HG02610 (cell line): ENCODE measurements around the gene SLC10A6.

Experiments used
- ATAC-seq: cut with Tn5 transposase; IDR thresholded peaks from one replicate; pipeline ENCODE4 v1.9.1; 2021; ENCODE audit warnings: mild to moderate bottlenecking, moderate library complexity; ENCODE audit not compliant: unreplicated experiment

SLC10A6 gene

DNA sequence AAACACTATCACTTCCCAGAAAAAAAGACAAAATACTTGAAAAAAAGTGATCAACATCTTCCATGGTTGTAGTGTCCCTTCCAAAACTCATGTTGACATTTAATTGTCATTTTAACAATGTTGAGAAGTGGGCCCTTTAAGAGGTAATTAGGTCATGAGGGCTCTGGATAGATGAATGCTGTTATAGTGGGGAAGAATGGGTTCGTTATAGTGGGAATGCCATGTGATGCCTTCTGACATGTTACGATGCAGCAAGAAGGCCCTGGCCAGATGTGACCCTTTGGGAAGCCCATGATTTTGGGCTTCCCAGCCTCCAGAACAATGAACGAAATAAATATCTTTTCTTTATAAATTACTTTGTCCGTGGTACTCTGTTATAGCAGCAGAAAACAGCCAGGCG, 4.0 kb upstream of the SLC10A6 start:
- ATAC-seq = no peak

DNA sequence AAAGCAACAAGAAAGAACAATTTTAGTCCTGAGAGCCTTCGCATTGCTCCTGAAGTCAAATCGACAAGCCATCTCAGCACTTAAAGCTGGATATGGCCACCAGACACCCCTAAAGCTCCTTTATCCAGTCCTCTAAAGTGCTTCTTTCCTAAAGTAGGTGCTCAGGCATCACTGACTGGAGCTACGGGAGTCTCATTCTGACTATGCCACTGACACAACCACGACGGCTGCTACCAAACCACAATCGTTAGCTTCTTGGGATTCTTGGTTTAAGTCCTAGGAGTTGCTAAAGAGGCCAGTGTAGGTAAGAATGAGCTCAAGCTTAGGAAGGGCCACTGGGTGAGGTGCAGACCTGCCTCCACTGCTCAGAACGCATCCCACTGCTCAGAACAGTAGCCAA, 1.0 kb downstream of the SLC10A6 start:
- ATAC-seq = no peak

DNA sequence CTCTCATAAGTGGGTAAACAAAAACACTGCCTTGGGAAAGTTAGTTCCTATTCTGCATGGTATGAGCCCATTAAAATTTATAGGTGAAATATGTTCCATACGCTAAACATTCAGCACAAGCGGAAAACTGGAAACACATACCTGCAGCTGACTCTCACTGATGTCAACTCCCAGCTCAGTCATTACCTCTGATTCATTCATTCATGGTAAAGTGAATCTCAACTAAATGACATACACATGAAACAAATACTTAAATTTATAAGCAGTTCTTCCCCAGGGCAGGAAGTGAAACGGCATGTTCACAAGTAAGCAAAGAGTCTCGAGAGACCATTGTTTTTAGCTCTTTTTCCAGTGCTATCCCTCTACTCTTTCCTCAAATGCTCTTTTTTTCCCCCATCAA, 1.6 kb downstream of the SLC10A6 start:
- no peak for ATAC-seq

DNA sequence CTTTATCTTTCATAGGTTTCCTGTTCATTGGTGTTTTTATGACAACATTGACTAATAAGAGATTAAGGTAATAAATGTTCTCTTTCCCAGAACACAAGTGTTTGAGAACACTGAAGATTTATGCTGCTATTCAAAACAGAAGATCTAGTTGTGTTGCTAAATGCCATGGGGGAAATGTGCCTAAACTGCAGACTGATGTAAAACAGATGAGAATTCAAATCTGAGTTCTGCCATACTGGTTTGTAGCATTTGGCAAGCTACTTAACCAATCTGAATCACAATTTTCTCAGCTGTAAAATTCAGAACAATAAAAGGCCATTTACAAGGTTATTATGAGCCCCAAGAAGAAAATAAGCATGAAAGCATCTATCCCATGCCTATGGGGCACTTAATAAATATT, 2.3 kb downstream of the SLC10A6 start:
- no peak for ATAC-seq

DNA sequence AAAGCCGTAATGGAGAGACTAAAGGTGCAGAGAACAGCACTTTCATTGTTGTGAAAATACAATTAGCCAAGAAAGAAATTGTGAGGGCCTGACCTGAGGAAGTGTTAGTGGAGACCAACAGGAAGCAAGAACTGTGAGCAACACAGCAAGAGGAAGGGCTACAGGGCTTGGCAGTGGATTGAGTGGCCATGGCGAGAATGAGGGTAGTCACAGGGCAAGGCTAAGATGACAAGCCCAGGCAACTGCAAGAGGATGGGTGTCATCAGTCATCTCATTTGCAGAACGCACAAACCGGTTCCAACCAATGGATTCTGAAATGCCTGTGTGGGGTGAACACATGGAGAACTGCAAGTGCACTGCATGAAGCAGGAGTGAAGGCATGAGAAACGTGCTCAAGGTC, 3.6 kb downstream of the SLC10A6 start:
- ATAC-seq = no peak

DNA sequence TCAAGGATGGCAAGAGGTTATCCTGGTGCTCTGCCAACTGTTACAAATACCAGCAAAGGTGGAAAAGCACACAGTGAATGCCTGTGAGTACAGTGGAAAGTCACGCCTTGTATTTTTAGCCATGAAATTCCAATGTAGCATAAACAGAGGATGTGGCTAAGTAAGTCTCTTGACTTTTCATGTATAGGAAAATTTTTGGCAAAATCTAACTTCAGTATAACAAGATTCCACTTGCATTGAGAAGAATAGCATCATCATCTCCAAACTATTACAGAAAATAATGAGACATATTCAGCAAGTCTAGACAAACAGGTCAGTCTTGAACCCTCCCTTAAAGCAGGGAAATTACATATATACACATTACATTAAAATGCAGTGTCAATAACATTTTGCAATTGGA, 7.9 kb downstream of the SLC10A6 start:
- no peak for ATAC-seq

DNA sequence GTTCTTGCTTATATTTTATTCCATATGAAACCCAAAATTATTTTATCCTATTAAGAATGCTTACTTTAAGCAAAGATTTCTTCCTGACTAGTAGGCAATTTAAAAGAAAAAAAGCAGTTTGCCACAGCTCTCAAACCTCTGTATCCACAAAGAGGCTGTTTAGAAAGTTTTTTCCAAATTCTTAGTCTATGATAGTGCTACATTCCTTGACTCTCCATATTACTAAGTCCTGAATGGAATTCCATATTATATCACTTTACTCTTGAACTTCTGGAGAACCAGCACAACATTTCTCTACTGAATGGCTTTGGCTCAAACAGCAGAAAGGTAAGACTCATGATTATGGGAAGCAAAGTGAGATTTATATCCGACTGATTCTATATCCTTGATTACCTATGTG, 8.3 kb downstream of the SLC10A6 start:
- no peak for ATAC-seq

DNA sequence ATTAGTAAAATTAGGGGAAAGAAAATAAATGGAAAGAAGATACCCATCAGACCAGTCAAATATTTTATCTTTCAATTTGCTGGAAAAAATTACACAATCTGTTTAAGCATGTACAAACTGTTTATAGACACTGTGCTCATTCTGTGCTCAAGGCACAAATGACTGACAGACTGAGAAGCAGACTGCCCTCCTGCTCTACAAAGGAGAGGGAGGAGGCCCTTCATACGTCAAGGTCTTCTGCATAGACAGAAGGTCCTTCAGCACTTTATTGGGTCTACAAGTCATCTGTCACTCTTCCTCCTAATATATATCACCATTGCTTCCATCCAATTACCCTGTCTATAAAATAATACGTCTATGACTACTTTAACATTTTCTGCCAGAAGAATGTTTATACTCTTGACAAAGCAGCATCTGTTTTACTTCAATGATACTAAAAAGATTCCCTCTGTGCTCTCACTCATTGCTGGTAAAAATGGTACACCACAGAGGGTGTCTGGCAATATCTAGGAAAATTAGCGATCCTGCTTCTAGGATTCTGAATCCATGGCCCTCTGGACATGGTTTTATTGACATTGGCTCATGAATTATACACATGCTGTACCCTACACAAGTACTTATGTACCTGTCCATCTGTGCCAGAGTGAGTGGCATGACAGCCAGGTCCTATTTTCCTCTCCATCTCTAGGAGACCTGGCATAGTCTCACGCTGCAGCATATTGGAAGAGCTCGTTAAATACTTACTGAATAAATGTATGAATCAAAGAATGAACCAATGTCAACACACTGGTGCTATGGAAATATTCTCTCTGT, 11.3 kb downstream of the SLC10A6 start:
- no peak for ATAC-seq

DNA sequence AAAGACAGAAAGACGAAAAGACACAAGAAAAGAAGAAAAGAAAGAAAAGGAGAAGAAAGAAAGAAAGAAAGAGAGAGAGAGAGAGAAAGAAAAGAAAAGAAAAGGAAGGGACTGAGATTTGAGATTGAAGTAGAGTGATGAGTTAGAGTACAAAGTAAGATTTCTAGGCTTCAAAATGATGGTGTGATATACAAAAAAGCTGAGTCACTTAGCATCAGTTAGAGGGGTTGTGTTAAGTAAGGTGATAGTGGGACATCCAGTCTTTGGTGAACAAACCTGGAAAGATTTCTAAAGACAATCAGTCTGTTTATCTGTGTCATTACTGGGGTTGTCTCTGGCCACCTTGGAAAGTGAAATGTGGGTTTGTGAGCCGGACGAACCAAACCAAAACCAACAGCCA, 13.5 kb downstream of the SLC10A6 start:
- ATAC-seq = no peak

DNA sequence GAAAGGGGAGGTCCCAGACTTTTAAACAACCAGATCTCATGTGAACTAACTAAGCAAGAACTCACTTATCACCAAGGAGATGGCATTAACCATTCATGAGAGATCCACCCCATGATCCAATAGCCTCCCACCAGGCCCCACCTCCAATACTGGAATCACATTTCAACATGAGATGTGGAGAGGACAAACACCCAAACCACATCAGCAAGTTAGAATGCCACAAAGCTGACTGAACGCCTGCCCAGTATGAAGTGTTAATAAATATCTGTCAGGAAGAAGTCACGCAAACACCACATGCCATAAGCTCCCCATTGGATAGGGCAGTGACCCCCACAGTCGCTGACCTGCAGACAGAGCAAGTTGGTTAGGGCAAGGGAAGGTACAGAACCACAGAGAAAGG, 14.3 kb downstream of the SLC10A6 start:
- ATAC-seq = no peak

DNA sequence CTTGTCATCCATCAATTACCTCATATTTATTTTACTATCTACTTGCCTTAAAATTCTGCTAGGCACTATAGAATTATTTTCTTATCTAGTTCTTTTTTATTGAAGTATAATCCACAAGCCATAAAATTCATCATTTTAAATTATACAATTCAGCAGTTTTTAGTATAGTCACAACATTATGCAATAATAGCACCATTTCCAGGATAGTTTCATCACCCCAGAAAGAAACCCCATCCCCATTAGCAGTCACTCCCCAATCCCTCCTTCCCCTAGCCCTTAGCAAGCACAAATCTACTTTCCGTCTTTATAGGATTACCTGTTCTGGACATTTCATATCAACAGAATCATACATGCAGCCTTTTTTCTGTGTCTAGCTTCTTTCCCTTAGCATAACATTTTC, 15.6 kb downstream of the SLC10A6 start:
- ATAC-seq = no peak

DNA sequence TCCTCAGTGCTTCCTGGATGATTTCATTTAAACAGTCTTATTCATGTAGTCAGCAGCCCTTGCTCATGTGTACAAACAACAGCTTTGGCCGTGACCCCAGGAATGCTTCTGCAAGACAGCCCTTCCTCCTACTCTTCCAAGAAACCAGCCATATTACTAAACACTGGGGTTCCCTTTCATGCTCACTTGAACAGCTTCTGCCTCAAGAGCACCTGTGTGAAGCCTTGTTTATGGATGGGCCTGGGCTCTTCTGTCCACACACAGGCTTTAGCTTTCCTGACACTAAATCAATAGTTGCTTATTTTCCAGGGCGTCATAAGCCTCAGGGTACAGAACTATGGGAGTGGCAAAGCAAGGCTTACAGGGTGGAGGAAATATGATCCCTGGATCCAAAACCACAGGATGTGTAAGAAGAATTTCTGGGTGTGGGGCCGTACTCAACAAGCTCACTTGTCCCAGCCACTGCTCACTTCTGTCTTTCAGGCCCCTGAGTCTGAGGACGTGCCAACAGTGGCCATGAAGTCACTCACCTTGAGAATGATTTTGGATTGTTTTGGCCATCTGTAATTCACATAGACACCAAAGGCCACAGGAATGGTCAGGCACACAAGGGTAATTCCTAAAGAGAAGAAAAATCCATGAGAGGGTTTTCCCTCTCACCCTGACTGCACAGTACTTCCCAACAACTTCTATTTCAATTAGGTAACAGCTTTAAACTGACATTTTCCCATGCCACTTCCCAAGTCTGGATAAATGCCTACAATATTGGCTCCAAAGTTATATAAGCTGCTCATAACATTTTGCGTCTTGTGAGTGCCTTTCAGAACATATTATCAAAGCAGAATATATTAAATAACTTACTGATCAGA, 17.7 kb downstream of the SLC10A6 start:
- ATAC-seq = no peak

DNA sequence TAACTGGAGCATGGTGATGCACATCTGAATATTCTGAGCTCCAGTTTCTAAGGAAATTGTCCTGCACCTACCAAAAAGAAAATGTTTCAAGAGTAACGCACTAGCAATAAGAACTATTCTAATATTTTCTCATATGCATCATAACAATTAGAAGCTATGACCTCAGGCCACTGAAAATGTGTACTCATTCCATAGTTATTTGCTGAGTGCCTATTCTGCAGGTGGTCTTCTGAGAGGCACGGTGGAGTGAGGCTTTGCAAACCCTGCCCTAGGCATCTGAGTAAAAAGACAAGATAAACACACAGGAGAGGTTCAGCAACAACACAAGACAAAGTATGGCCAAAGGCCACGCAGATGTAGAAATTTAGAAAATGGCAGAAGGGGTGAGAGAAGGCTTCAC, 23.7 kb downstream of the SLC10A6 start:
- no peak for ATAC-seq

DNA sequence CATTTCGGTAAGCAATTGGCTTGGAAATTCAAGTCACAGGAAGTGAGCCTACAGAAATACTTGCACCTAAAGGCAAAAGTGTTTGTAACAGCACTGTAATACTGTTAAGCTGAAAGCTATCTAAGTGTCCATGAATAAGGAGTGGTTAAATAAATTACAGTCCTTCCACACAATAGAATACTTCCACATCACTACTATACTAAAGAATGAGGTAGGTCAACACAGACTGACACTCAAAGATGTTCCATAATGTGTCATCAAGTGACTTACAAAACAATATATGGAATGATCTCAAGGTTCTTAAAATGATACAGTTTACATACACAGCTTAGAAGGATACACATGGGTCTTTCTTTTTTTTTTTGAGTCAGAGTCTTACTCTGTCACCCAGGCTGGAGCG, 27.0 kb downstream of the SLC10A6 start:
- no peak for ATAC-seq

DNA sequence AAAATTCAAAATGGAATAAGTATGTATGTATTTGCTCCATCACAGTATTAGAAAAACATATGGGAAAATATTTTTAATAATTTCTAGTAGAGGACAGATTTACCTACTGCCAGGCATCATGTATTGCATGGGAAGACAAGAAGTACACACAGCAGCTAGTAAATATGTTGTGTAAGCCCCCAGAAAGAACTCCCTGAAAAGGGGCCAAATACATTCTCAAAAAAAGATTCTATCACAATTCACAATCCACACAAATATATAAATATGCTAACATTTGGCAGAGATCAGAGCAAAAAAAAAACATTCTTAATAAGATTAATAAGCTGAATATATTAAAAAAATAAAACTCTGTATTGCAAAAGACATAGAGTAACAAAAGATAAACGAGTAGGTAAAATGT, 28.0 kb downstream of the SLC10A6 start:
- ATAC-seq = no peak

DNA sequence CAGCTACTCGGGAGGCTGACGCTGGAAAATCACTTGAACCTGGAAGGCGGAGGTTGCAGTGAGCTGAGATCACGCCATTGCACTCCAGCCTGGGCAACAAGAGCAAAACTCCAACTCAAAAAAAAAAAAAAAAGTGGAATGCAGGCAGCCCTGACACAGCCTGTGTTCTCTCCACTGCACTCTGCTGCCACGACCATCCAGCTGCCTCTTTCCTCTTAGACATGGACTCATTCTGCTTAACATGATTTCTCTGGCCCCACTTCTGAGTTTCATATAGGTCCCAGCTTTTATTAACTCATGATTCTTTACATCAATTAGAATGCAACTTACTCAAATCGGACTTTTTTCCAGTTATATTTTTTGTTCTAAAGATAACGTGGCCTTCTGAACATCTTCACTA, 29.6 kb downstream of the SLC10A6 start:
- no peak for ATAC-seq

DNA sequence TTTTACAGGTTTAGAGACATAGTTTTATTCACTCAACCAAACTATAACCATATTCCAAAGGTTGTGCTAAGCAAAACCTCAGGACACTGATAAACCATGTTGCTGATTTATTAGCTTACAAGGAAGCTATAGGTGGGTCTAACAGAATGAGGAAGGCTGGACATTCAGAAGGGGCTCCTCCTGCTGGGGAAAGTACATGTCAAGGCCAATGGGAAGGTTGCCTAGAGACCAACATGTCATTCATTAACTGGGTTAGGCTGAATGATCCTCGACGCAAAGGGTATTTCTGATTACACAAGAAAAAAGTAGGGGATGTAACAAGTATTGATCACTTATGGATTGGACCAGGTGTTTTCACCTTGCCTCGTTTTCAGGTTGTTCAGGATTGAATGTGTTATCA, 30.3 kb downstream of the SLC10A6 start:
- ATAC-seq = no peak

DNA sequence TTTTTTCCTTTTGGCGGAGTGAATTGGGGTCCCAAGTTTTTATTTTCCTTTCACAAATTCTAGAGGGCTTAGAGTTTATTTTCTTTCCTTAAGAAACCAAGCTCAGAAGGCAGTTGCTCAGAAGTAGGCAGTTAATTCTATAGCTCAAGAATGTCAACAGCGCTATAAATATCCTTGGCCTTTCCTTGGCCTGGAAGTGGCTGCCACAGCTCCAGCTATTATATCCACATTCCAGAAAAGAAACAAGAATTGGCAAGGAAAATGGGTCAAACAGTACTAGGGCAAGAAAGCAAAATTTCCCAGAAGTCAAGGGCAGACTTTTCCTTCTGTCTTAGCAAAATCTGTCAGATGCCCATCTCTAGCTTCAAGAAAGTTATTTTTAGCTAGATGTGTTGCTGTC, 31.0 kb downstream of the SLC10A6 start:
- ATAC-seq = no peak

DNA sequence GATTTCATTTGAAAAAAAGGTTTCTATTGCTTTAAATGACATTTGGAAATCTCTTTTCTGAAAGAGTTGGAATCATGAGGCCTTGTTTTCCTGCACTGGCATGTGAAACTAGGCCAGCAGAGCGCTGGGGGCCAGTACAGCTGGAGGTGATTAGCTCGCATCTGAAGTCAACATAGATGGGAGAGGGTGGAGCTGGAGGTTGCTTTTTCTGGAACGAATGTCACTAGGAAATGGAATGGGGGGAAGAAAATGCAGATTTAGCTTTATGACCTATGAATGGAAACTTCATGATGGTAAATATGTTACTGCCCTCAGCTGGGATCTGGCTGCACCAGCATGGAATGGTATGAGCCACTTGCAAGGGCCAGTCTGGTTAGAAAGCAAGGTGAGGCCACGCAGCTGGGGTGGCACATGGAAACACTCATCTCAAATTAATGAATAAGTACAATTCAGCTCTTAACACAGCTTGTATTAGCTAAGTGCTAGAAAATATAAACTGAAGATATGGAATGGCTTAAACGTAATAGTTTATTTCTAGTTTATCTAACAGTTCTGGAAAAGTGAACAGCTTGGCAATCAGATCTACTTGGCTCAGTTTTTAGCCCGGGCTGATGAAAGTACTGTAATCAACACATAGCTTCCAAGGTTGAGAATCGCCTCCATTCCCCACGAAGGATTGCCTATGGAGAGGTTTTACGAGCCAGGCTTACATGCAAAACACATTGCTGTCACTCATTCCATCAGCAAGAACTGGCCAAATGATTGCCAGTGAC, 32.5 kb downstream of the SLC10A6 start:
- no peak for ATAC-seq

DNA sequence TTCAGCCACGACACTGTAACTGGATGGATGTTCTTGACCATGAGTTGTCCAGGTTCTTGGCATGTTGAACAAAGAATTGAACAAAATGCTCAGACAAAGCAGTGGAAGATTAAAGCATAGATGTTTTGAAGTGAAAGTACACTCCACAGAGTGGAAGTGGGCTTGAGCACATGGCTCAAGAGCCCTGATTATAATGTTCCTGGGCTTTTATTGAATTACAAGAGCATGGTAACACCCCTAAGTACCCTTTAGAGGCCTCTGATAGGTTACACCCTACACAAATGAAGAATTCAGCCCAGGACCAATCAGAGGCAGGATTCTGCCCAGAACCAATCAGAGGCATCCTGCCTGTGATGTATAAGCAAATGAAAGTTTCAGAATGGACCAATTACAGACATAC, 33.5 kb downstream of the SLC10A6 start:
- no peak for ATAC-seq

DNA sequence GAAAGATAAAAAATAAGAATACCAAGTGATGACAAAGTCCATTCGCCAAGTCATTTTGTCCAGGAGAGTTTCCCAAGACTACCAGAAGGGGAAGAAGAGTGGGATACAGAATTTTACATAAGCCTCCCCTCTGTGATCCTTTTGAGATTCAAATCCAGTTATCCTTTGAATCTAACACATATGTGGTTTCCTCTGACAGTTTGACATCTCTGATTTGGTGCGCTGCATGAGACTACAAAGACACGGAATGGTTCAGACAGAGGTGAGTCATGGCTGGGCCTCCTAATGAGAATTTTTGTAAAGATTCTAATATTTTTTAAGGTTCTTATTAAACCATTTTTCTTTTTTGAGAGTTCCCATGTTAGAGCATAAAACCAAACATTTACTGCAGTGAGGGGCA, 38.3 kb downstream of the SLC10A6 start:
- no peak for ATAC-seq

DNA sequence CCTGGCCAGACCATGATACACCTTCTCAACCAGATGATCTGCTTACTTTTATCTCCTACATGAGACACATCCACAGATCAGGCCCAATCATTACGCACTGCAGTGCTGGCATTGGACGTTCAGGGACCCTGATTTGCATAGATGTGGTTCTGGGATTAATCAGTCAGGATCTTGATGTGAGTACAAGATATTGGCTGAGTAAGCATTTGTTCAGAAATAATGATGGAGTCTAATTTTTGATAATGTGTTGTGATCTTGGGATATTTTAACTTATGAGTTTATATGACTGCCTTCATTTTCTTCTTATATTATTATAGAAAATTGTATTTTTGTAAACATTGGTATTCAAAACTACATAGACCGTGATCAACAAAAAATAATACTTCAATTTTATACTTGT, 39.4 kb downstream of the SLC10A6 start:
- no peak for ATAC-seq
